COLO668 (cell line): ENCODE data around the gene TRNP1.

Experiments
- DNase-seq: peaks from one replicate; lab custom pipeline; 2025; ENCODE audit not compliant: unreplicated experiment; lab: John Stamatoyannopoulos, UW

TRNP1 gene

GRCh38 chr1:27025718-27026117 lies 32.2 kb downstream of the TRNP1 start:
- no peak for DNase-seq

GRCh38 chr1:27026621-27027574 lies 33.4 kb downstream of the TRNP1 start:
- DNase-seq = peak; percentile 84

DNA sequence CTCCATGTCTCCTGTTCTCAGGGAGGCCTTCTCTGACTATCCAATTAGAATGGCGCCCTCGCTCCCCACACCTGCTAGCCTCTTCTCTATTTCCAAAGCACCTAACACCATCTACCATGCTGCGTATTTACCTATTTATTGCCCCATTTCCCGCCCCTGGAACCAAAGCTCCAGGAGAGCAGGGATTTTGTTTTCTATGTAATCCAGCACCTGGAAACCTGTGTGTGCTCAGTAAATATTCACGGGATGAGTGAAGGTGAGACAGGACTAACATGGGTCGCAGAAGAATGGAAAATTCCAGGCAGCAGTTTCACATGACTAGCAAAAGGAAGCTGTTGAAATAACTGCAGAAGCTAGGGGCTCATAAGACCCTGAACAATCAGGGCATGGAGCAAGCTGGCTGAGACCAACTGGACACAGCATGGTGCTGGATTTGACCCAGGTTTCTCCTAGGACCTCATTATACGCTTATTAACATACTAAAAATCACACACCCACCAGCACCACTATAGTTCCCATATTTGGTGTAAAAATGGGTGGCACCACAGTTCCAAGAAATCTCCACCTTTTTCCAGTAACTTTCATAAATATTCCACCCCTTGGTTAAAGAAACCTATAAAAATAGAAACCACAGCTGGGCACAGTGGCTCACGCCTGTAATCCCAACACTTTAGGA lies 34.2 kb downstream of the TRNP1 start:
- peak; percentile 77 for DNase-seq

DNA sequence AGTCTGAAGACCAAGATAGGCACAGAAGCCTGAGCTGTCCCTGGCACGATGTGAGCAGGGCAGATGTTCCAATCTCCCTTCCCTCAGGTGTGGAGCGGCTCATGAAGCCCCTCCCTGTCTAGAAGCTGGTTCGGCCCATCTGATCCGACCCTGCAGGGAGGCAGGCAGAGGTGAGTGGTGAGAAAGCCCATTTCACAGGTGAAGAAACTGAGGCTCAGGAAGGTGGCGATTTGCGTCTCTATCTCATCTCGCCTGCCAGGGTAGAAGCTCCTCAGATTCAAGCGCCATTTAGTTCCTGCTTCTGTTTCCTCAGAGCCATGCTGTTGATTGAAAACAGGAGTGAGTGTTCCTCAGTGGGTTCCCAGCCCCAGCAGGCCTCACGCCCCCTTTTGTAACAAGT lies 36.0 kb downstream of the TRNP1 start:
- no peak for DNase-seq

- DNase-seq = peak; percentile 86
Observed at GRCh38 chr1:27031235-27032118, 38.0 kb downstream of the TRNP1 start.

- no peak for DNase-seq
Observed at GRCh38 chr1:27032119-27032461, 38.6 kb downstream of the TRNP1 start.

DNA sequence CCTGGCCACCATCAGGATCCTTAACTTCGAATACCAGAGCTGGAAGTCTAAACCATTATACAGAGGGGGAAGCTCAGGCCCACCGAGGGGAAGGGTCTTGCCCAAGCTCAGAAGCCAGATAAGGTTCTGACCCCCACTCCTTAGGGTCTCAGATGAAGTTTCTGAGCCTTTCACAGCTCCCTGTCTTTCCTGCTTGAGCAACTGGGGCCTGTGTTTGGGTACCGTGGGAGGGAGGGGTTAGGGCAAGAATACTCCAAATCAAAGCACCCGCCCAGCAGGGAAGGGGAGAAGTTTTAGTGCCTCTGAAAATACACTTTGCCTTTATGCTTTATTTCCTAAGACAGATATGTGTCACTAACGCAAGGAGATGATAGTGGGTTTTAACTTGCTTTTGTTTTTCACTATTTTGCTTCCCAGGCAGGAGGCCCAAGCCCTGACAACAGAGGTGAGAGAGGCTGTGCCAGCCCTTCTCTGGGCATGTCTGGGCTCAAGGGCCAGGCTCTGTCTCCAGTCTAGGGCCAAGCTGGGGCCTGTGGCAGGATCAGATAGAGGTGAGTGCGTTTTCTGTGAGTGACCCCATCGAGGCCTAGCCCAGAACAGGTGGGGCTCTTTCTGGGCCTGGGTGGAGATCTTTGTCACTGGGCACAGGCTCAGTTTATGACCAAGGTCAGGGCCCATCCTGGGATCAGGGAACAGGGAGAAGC lies 39.7 kb downstream of the TRNP1 start:
- DNase-seq = no peak

- no peak for DNase-seq
Observed at GRCh38 chr1:27035344-27035743, 41.9 kb downstream of the TRNP1 start.

DNA sequence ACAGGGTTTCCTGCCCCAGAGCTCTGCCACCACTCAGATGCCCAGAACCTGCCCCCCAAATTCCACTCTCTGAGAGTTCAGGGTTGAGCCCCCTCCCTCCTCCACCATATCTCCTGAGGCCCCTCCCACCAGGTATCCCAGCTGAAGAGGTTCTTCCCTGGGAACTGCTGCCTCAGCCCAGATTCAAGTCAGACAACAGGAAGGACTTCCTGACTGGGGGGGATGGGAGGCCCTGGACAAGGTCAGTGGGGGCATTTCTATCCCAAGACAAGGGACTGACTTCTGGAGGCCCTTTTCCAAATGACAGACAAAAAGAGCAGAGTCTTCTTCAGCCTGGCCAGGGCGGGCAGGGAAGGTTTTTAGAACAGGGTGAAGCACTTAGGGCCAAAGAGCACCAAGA lies 43.2 kb downstream of the TRNP1 start:
- no peak for DNase-seq

DNA sequence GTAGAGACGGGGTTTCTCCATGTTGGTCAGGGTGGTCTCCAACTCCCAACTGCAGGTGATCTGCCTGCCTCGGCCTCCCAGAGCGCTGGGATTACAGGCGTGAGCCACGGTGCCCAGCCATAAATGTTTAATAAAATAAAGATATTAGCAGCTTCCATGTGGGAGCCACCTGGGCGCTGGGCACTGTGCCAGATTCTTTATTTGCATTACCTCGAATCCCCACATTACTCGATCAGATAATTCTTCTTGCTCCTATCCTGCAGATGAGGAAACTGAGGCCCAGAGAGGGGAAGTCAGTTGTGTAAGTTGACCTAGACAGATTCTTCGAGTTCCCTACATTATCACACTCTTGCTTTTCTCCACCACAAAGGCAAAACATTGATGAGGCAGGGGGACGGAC lies 44.0 kb downstream of the TRNP1 start:
- DNase-seq = peak; percentile 71

DNA sequence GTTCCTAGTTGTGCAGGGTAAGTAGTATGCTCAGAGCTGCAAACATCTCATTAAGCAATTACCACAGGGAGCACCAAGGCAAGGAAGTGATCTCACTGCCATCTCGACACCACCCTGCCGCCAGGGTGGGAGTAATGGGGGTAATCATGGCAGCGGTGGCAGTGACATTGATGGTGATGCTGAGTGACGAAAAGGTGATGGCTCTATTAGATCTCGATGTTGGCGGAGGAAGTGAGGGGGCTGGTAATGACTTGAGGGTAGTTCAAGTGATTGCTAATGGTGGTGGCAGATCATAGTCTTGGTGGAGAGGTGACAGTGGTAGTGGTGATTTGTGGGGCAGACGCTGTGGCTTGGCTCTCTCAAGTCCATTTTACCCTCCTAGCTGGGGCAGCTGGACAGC lies 44.5 kb downstream of the TRNP1 start:
- no peak for DNase-seq

- DNase-seq = no peak
Observed at GRCh38 chr1:27042670-27043069, 49.2 kb downstream of the TRNP1 start.

DNA sequence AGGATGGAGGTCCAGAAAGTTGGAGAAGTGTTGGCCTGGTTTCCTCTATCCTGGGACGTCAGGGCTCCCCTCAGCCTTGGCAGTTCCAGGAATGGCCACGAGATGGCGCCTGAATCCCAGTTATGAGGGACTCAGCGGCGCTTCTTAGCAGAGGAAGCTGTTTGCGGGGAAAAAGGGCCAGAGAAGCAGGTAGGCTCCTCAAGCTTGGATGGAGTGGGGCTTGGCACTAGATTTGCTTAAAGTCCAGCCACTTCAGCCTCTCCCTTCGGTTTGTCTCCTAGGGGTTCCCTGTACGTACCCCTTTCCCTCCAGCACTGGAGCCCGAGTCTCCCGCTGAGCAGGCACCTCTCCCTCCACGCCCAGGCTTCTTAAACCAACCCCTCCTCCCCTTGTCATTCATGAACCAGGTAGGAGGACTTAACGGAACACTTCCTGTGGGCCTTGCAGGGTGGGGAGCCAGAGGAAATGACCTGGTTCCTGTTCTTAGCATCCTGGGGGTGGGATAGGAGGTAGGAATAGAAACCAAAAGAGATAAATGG lies 51.2 kb downstream of the TRNP1 start:
- peak; percentile 91 for DNase-seq

- peak; percentile 78 for DNase-seq
Observed at GRCh38 chr1:27045973-27046558, 52.6 kb downstream of the TRNP1 start.

GRCh38 chr1:27047914-27048313 lies 54.4 kb downstream of the TRNP1 start:
- DNase-seq = no peak

- no peak for DNase-seq
Observed at GRCh38 chr1:27049100-27049499, 55.6 kb downstream of the TRNP1 start.

GRCh38 chr1:27049607-27050006 lies 56.1 kb downstream of the TRNP1 start:
- no peak for DNase-seq
